GM19395 (cell line): Measurements from ENCODE around the gene LAMTOR4.

Experiments used
- ATAC-seq: cut with Tn5 transposase; IDR thresholded peaks from one replicate; pipeline ENCODE4 v1.9.1; 2021; ENCODE audit warnings: mild to moderate bottlenecking, moderate library complexity; ENCODE audit not compliant: unreplicated experiment

The LAMTOR4 gene

GRCh38 chr7:100148559-100149328 is at the start of gene LAMTOR4:
Gene LAMTOR4, plus strand, starts transcription at chr7:100148918. Its CDS starts 55 bp downstream, at chr7:100148973.
- ATAC-seq = peak; percentile 98

GRCh38 chr7:100099452-100099851 is 49.3 kb upstream of the LAMTOR4 start:
- ATAC-seq = no peak

- ATAC-seq = peak; percentile 70
Measured at GRCh38 chr7:100100420-100101015, 48.2 kb upstream of the LAMTOR4 start.

- ATAC-seq = peak; percentile 88
Measured at GRCh38 chr7:100101016-100101862, 47.5 kb upstream of the LAMTOR4 start, which contains the start of the genes AP4M1 and MCM7. Gene AP4M1, plus strand, starts transcription at chr7:100101643. Its CDS starts 72 bp downstream, at chr7:100101715. Gene MCM7, minus strand, starts transcription at chr7:100101397. Its CDS starts 103 bp downstream, at chr7:100101294.

- no peak for ATAC-seq
Measured at GRCh38 chr7:100102950-100103840, 45.5 kb upstream of the LAMTOR4 start.

- no peak for ATAC-seq
Measured at GRCh38 chr7:100105534-100105933, 43.2 kb upstream of the LAMTOR4 start.

- ATAC-seq = no peak
Measured at GRCh38 chr7:100106633-100107032, 42.1 kb upstream of the LAMTOR4 start.

- ATAC-seq = no peak
Measured at GRCh38 chr7:100107125-100107737, 41.5 kb upstream of the LAMTOR4 start.

- no peak for ATAC-seq
Measured at GRCh38 chr7:100107890-100108289, 40.8 kb upstream of the LAMTOR4 start.

GRCh38 chr7:100109521-100110163 is 39.1 kb upstream of the LAMTOR4 start:
- no peak for ATAC-seq

- no peak for ATAC-seq
Measured at GRCh38 chr7:100111156-100111555, 37.6 kb upstream of the LAMTOR4 start.

- ATAC-seq = no peak
Measured at GRCh38 chr7:100111914-100112313, 36.8 kb upstream of the LAMTOR4 start.

GRCh38 chr7:100115026-100115425 is 33.7 kb upstream of the LAMTOR4 start:
- no peak for ATAC-seq

- ATAC-seq = no peak
Measured at GRCh38 chr7:100118388-100119071, 30.2 kb upstream of the LAMTOR4 start.

GRCh38 chr7:100119072-100119969 is 29.4 kb upstream of the LAMTOR4 start, which contains the start of the genes CNPY4 and TAF6:
Gene CNPY4, plus strand, starts transcription at chr7:100119634. Its CDS starts 111 bp downstream, at chr7:100119745.
Gene TAF6, minus strand, starts transcription at chr7:100119358. Its CDS starts 5,149 bp downstream, at chr7:100114209.
- peak; percentile 76 for ATAC-seq

- peak; percentile 53 for ATAC-seq
Measured at GRCh38 chr7:100119970-100120732, 28.6 kb upstream of the LAMTOR4 start.

- ATAC-seq = no peak
Measured at GRCh38 chr7:100120733-100121036, 28.0 kb upstream of the LAMTOR4 start.
